Suprapubic skin (tissue), 4 donors: ENCODE measurements around the gene NXPH2. TPM values are rescaled to one million over a fixed set of nuclear protein-coding genes. Genes with fewer than 3 reads are reported as not detected.

Experiments
- DNase-seq, 2 donors: peaks; one replicate each; pipeline ENCODE4 v3.0.0-alpha.2; 2019; ENCODE audit warnings: low spot score in 2 of 2
- H3K27ac ChIP-seq: fragments of 200-600 bp; sonication (generic); one replicate; pipeline ENCODE4 v1.5.1; 2019
- H3K27me3 ChIP-seq: fragments of 200-600 bp; sonication (generic); one replicate; pipeline ENCODE4 v1.5.1; 2019
- H3K36me3 ChIP-seq: fragments of 200-600 bp; sonication (generic); one replicate; pipeline ENCODE4 v1.5.1; 2019
- H3K4me1 ChIP-seq: fragments of 200-600 bp; sonication (generic); one replicate; pipeline ENCODE4 v1.5.1; 2019
- H3K4me3 ChIP-seq: fragments of 200-600 bp; sonication (generic); one replicate; pipeline ENCODE4 v1.5.1; 2019; ENCODE audit warnings: mild to moderate bottlenecking
- H3K9me3 ChIP-seq: fragments of 200-600 bp; sonication (generic); one replicate; pipeline ENCODE4 v1.5.1; 2019
- CTCF ChIP-seq, 2 donors: fragments of 200-600 bp in 1 of 2; fragments of 450-650 bp in 1 of 2; sonication (generic) in 1 of 2; IDR thresholded peaks; one replicate each; pipeline ENCODE4 v1.5.1; 2016 to 2019; ENCODE audit warnings: antibody characterized with exemption in 2 of 2, mild to moderate bottlenecking in 1 of 2, moderate library complexity in 1 of 2
- EP300 ChIP-seq: sonication (generic); formaldehyde crosslinking; IDR thresholded peaks from one replicate; pipeline ENCODE4 v1.6.1; 2017; ENCODE audit warnings: antibody characterized with exemption
- POLR2A ChIP-seq, 2 donors: fragments of 450-650 bp; IDR thresholded peaks; one replicate each; pipeline ENCODE4 v1.6.1; 2017; ENCODE audit warnings: antibody characterized with exemption in 2 of 2, mild to moderate bottlenecking in 2 of 2, moderate library complexity in 2 of 2
- POLR2AphosphoS5 ChIP-seq, 3 donors: sonication (generic); formaldehyde crosslinking; IDR thresholded peaks; one replicate each; pipeline ENCODE4 v1.6.1; 2017; ENCODE audit warnings: antibody characterized with exemption in 3 of 3
- WGBS: methylation state at CpG from one replicate; pipeline ENCODE4 v1.1.5; 2018; 5-methylcytosine and 5-hydroxymethylcytosine counted together
- total RNA-seq, 4 donors: library from RNA; depleted of rRNA; stranded (reverse); fragments of >200 nt; gene quantifications; one replicate each; pipeline ENCODE4 v1.1.0, GENCODE V29; 2016

NXPH2 gene
- total RNA-seq, 4 donors from 2014 or later = not detected

- TF ChIP-seq EP300 (no peak), POLR2AphosphoS5 (IDR thresholded peaks at IDR 0.05) (no peak), POLR2A (IDR thresholded peaks at IDR 0.05) (no peak), CTCF (IDR thresholded peaks at IDR 0.05) (no peak)
- Histone ChIP-seq H3K4me1 (no peaks in the 10 kb centered on the region), H3K27me3 (peaks cover 2% of the 10 kb centered on the region), H3K36me3 (no peaks in the 10 kb centered on the region), H3K27ac (no peak overlapping the region), H3K4me3 (no peak overlapping the region), H3K9me3 (no peaks in the 10 kb centered on the region)
- WGBS = 72% methylated on average over 2 of the region's 2 CpGs
- no peak for DNase-seq
These were observed 98.0 kb downstream of the NXPH2 start for GRCh38 chr2:138682163-138682562.

- Histone ChIP-seq H3K27me3 (peaks cover 2% of the 10 kb centered on the region), H3K36me3 (no peaks in the 10 kb centered on the region), H3K9me3 (no peaks in the 10 kb centered on the region), H3K27ac (no peak overlapping the region), H3K4me3 (no peak overlapping the region), H3K4me1 (no peaks in the 10 kb centered on the region)
- TF ChIP-seq POLR2AphosphoS5 (IDR thresholded peaks at IDR 0.05) = no peak
- TF ChIP-seq POLR2A (IDR thresholded peaks at IDR 0.05) = no peak
- TF ChIP-seq CTCF (IDR thresholded peaks at IDR 0.05) = no peak
- no peak for TF ChIP-seq EP300
- DNase-seq = no peak
- 31% methylated on average over 1 of the region's 1 CpG for WGBS
These were observed 103.0 kb downstream of the NXPH2 start for GRCh38 chr2:138677221-138677620.

- 69% methylated on average over 2 of the region's 2 CpGs for WGBS
- H3K27ac ChIP-seq = no peak overlapping the region
- peaks cover 2% of the 10 kb centered on the region for H3K27me3 ChIP-seq
- no peak for TF ChIP-seq EP300
- no peak for TF ChIP-seq POLR2AphosphoS5 (IDR thresholded peaks at IDR 0.05)
- TF ChIP-seq POLR2A (IDR thresholded peaks at IDR 0.05) = no peak
- H3K9me3 ChIP-seq = no peaks in the 10 kb centered on the region
- H3K36me3 ChIP-seq = no peaks in the 10 kb centered on the region
- DNase-seq = no peak
- no peak overlapping the region for H3K4me3 ChIP-seq
- H3K4me1 ChIP-seq = no peaks in the 10 kb centered on the region
These were observed 103.6 kb downstream of the NXPH2 start for GRCh38 chr2:138676619-138677021.

- H3K27me3 ChIP-seq = no peaks in the 10 kb centered on the region
- no peak for DNase-seq
- no peak overlapping the region for H3K4me3 ChIP-seq
- H3K27ac ChIP-seq = no peak overlapping the region
- H3K36me3 ChIP-seq = no peaks in the 10 kb centered on the region
- H3K9me3 ChIP-seq = no peaks in the 10 kb centered on the region
- H3K4me1 ChIP-seq = no peaks in the 10 kb centered on the region
- no peak for TF ChIP-seq POLR2A (IDR thresholded peaks at IDR 0.05)
- TF ChIP-seq CTCF (IDR thresholded peaks at IDR 0.05) = no peak
- no peak for TF ChIP-seq POLR2AphosphoS5 (IDR thresholded peaks at IDR 0.05)
- WGBS = 87% methylated on average over 10 of the region's 10 CpGs
These were observed 108.6 kb downstream of the NXPH2 start for GRCh38 chr2:138671566-138671965.

GRCh38 chr2:138670734-138671133 lies 109.5 kb downstream of the NXPH2 start:
- H3K4me3 ChIP-seq = no peak overlapping the region
- H3K27ac ChIP-seq = no peak overlapping the region
- no peaks in the 10 kb centered on the region for H3K36me3 ChIP-seq
- TF ChIP-seq POLR2AphosphoS5 (IDR thresholded peaks at IDR 0.05) (no peak), POLR2A (IDR thresholded peaks at IDR 0.05) (no peak), EP300 (no peak), CTCF (IDR thresholded peaks at IDR 0.05) (no peak)
- no peaks in the 10 kb centered on the region for H3K27me3 ChIP-seq
- no peaks in the 10 kb centered on the region for H3K9me3 ChIP-seq
- 81% methylated on average over 5 of the region's 5 CpGs for WGBS
- H3K4me1 ChIP-seq = no peaks in the 10 kb centered on the region
- DNase-seq = no peak

- H3K4me3 ChIP-seq = no peak overlapping the region
- no peaks in the 10 kb centered on the region for H3K27me3 ChIP-seq
- TF ChIP-seq POLR2A (IDR thresholded peaks at IDR 0.05) (no peak), CTCF (IDR thresholded peaks at IDR 0.05) (no peak), EP300 (no peak), POLR2AphosphoS5 (IDR thresholded peaks at IDR 0.05) (no peak)
- no peaks in the 10 kb centered on the region for H3K4me1 ChIP-seq
- 64% methylated on average over 2 of the region's 2 CpGs for WGBS
- no peak for DNase-seq
- no peak overlapping the region for H3K27ac ChIP-seq
- no peaks in the 10 kb centered on the region for H3K9me3 ChIP-seq
- no peaks in the 10 kb centered on the region for H3K36me3 ChIP-seq
These were observed 114.3 kb downstream of the NXPH2 start for GRCh38 chr2:138665937-138666336.
